Measurements from ENCODE around the gene WDR55.
A peak's percentile ranks its signal among the peaks of the same experiment; 100 is the strongest.
"Not testable (repeated sequence)": the region's sequence is repeated elsewhere in the genome, so short reads cannot be mapped to it uniquely, and the experiment has no call there.

WDR55 gene

GRCh38 chr5:140660371-140660770, 4.3 kb upstream of the WDR55 start:
- DNase-seq, result not testable (repeated sequence)

DNA sequence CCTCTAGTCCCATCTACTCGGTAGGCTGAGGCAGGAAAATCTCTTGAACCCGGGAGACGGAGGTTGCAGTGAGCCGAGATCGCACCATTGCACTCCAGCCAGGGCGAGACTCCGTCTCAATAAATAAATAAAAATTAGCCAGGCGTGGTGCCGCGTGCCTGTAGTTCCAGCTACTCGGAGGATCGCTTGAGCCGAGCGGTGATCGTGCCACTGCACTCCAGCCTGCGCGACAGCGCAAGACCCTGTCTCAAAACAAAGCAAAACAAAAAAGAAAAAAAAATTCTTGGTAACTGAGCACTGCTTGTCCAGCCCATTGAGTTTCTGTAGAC, 710 bp upstream of the WDR55 start:
- DNase-seq, result no peak

DNA sequence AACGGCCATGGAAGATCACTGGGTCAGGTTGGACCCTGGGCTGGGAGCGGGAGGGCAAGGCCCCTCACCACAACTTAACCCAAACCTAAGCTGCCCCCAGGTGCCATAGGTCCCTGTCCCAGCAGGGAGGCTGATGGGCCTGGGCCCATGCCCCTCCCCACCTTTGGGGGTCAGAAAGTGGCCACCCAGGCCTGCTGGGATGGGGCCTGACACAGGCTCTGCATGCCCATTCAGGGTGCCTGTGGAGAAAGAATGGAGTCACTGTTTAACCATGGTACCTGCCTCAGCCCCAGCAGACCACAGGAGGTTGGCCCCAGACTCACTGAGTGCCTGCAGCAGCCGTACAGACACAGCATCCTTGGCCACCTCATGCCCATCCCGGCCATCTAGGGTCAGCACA, 6.3 kb downstream of the WDR55 start:
- DNase-seq, result not testable (repeated sequence)

DNA sequence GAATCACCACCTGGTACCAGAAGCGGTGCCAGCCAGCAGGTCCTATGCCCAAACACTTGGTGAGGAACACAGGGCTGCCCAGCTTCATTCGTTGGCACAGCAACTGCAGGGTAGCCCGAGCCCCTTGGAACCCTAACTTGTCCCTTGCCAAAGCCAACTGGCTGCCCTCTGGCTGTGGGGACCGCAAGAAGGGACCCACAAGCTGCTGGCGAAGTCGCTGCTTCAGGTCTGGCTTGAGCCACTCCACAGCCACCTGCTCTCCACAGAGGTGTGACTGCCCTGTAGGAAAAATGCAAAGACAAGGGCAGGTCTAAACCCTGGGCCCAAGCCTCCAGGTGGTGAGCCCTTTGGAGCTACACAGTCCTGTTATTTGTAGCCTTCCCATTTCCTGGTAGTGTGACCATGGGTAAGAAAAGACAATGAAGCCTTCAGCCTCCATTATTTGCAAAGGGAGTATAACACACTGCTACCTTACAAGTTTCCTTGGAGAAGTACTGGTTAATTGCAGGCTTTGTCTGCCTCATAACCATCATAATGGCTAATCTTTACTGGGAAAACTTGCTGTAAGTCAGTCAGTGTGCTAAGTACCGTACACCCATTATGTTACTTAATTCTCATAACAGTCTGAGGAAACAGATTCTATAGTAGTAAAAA, 6.9 kb downstream of the WDR55 start:
- no peak for DNase-seq

- no peak for DNase-seq
Observed at GRCh38 chr5:140672455-140673186, 7.9 kb downstream of the WDR55 start.

DNA sequence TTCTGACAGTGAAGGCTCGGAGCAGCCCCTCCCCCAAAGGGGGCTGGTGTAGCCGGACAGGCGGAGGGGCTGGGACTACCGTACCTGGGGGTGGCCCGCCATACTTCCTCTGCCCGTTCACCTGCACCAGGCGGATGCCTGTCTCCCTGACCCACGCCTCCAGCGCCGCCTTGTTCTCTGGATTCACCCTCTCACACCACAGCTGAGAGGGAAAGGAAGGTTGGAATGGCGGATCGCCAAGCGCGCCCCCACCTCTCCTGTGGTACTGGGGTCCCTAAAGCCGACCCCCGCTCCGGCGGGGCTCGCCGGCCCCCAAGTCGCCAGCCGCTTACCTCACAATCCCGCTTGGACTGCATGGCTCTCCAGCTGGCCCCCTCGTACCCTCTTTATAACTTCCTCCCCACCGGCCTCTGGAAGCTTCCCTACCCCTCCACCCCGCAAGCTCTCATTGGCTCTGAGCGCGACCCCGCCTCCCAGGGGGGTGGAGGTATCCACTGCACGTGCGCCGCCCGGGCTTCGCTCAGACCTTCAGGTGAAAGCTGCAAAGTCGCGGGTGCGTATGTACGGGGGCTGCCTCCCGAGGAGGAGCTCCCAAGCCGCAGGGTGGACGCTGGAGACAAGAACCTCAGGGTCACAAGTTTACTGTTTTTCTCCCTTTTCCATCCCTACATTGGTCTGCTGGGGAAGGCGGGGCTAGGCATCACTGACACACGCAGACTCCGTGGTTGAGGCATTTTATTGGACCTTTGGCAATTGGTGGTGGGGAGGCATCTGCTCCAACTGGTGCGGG, 8.7 kb downstream of the WDR55 start, which contains the start of gene DND1:
TSS of gene DND1 (minus strand) at position 390 of the 790 bp plus-strand sequence. CDS start at position 356, 34 bp downstream.
- DNase-seq, result no peak

GRCh38 chr5:140674211-140674610, 9.5 kb downstream of the WDR55 start:
- DNase-seq, result no peak

DNA sequence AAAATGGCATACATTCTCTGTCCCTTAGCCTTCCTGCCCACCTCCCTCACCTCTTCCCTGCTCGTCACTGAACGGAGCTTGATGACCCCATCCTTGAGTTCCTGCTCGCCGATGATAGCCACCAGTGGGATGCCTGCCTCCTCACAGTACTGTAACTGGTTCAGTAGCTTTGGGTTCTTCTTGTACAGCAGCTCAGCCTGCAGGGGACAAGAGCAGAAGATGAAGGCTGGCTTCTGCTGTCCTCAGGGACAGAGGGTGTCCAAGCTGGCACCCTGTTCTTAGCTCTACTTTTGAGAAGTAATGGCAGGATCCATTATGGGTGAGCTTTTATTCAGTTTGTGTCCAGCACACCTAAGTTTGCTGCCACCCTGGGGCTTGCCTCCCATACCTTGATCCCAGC, 9.9 kb downstream of the WDR55 start:
- DNase-seq, result no peak

GRCh38 chr5:140677947-140678346, 13.2 kb downstream of the WDR55 start:
- DNase-seq, result no peak

DNA sequence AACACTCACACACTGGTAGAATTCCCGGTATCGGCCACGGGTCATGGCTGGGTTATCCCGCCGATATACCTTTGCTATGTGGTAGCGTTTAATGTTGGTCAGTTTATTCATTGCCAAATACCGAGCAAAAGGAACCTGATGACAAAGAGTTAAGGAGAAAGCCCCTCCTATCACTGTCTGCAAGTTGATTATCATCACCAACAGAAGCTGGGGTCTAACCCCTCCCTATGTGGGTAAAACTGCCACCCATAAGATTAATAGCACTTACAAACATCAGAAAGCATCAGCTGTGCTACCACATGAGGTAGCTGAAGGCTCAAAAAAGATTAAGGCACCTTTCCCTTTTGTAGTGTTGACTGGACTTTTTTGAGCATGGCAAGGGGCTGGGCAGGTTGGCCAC, 14.3 kb downstream of the WDR55 start:
- DNase-seq, result no peak

DNA sequence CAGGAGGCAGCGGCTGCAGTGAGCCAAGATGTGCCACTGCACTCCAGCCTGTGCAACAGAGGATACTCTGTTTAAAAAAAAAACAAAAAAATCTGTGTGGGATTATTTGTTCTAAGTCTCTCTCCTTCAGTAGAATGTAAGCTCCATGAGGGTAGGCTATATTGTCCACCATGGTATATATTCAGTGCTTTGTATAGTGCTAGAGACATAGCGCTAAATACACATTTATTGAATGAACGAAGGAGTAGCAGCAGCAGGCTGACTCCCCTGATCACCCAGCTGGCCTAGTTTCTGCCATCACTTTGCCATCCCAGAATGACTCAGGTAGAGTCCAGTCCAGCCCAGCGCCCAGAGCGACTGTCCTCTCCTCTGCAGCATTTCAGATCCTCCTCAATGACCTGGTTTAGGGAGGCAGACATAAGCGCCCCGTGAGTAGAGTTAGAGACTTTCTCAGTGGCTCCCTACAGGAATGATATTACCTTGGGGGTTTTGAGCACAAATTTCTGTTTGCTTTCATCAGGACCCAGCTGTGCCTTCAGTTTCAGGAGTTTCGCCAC, 25.8 kb downstream of the WDR55 start:
- DNase-seq, result no peak

DNA sequence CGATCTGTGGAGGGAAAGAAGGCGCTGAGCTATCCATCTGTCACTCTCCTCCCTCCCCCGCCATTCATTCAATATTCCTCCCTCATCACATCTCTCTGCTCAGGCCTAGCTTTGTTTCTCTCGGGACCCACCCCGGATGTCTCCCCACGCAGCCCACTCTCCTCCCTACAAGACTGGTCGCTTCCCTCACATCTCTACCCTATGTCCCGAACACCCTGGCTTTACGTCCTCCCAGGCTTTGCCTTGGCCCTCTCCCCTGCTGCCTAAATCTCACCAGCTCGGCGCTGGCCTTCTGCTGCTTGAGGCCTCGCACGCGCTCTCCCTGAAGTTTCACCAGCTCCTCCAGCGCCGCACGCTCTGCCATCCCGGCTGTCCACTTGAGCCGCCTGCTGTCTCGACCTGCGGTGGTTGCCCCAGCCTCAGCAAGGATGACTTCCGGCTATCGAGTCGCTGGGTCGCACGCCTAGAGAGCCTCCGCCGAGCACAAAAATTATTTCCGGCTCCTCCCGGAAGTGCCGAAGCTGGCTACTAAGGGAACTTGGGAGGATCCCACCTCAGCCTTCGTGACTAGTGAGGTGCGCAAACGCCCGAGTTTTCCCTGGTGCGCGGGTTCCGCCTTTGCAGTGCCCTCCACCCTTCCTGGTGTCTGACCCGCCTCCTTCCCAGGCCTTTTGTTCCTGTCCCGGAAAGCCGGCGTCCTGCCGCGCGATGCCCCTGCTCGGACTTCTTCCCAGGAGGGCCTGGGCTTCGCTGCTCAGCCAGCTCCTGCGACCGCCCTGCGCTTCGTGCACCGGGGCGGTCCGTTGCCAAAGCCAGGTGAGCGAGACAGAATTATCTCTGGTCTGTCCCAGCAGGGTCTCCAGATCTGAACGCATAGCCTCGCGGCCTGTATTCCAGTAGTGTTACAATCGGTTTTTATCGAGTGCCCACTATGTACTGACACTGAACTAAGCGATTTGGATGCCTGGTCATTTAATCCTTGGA, 26.5 kb downstream of the WDR55 start, which contains the start of the genes HARS1 and HARS2:
TSS of gene HARS1 (minus strand) at position 430 of the 984 bp plus-strand sequence. CDS start at position 364, 66 bp downstream.
TSS of gene HARS2 (plus strand) at position 515 of the 984 bp plus-strand sequence. CDS start at position 709, 194 bp downstream.
- DNase-seq, result peak; percentile 13

GRCh38 chr5:140694276-140694675, 29.6 kb downstream of the WDR55 start:
- DNase-seq, result no peak

- DNase-seq, result no peak
Observed at GRCh38 chr5:140696891-140697492, 32.3 kb downstream of the WDR55 start.

- DNase-seq, result peak; percentile 68
Observed at GRCh38 chr5:140700177-140701144, 35.8 kb downstream of the WDR55 start, which contains the start of gene ZMAT2. Gene ZMAT2 (plus strand): TSS chr5:140700447. CDS start chr5:140700461, 14 bp downstream.

DNA sequence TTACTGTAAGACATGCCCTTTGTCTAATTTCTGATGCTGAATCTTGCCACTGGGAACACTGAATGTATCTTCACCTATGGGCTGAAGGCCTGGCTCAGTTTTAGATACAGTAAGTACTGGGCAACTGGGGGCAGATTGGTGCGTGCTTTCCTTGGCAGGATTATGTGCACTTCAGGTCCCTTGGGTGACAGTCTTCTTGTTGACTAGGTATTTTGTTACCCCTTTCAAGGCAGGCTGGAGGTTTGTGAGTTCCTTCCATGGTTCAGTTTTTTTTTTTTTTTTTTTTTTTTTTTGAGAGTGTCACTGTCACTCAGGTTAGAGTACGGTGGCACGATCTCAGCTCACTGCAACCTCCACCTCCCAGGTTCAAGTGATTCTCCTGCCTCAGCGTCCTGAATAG, 43.1 kb downstream of the WDR55 start:
- DNase-seq, result no peak

DNA sequence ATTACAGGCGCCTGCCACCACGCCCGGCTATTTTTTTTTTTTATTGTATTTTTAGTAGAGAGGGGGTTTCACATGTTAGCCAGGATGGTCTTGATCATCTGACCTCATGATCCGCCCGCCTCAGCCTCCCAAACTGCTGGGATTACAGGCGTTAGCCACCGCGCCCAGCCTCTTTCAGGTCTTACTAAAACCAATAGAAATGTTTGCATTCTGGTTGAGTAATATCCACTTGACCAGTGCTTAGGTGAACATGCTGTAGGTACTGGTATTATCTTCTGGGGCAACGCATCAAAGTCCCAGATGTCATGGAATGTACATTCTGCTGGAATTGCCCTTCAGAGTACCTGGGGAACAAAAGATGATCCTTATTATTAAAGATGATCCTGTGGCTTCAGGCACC, 44.1 kb downstream of the WDR55 start:
- not testable (repeated sequence) for DNase-seq

GRCh38 chr5:140710899-140711552, 46.3 kb downstream of the WDR55 start:
- peak; percentile 80 for DNase-seq

DNA sequence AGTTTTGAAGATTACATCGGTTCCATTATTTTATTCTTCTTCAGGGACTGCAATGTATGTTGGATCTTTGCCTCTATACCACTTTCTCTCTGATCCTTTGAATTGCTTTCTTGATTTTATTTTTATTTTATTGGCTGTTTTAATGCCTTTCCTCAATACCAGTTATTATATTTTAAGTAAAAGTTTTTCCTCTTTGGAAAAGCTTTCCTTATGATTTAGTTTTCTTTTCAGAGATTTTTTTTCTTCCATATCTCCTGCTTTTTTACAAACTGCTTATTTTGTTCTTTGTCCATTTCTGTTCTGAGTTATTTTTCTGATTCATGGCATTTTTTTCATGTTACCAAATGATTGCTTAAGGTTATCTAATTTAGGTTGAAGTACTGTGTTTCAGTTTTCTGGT, 47.1 kb downstream of the WDR55 start:
- DNase-seq, result no peak

All from KG1 (cell line).